Nephron (organoid): ENCODE measurements around the gene P2RY14.
"Not testable (repeated sequence)": the region's sequence is repeated elsewhere in the genome, so short reads cannot be mapped to it uniquely, and the experiment has no call there.

Experiments used
- H3K27ac Mint-ChIP-seq, 3 experiments: 2 replicates each; pipeline ENCODE4 v1.8.0; 2020; ENCODE audit warnings: mixed read lengths in 3 of 3, mild to moderate bottlenecking in 2 of 3, moderate library complexity in 1 of 3
- H3K27me3 Mint-ChIP-seq: 2 replicates; pipeline ENCODE4 v1.8.0; 2021; ENCODE audit warnings: low read depth, mild to moderate bottlenecking, moderate library complexity, mixed read lengths
- H3K36me3 Mint-ChIP-seq: 2 replicates; pipeline ENCODE4 v1.8.0; 2020; ENCODE audit warnings: low read depth, mixed read lengths
- H3K4me1 Mint-ChIP-seq: 2 replicates; pipeline ENCODE4 v1.8.0; 2020; ENCODE audit warnings: mixed read lengths
- H3K4me3 Mint-ChIP-seq, 3 experiments: 2 replicates each; pipeline ENCODE4 v1.8.0; 2020; ENCODE audit warnings: mild to moderate bottlenecking in 3 of 3, mixed read lengths in 3 of 3, moderate library complexity in 2 of 3
- H3K9me3 Mint-ChIP-seq: 2 replicates; pipeline ENCODE4 v1.8.0; 2020; ENCODE audit warnings: mixed read lengths
- TF ChIP-seq, protein P1 (sequence below), 3 experiments: fragments of 200-600 bp; sonication (generic); IDR thresholded peaks; one replicate each; pipeline ENCODE4 v1.5.0; 2021; ENCODE audit warnings: antibody characterized with exemption in 3 of 3; ENCODE audit not compliant: unreplicated experiment in 3 of 3

P2RY14 gene

DNA sequence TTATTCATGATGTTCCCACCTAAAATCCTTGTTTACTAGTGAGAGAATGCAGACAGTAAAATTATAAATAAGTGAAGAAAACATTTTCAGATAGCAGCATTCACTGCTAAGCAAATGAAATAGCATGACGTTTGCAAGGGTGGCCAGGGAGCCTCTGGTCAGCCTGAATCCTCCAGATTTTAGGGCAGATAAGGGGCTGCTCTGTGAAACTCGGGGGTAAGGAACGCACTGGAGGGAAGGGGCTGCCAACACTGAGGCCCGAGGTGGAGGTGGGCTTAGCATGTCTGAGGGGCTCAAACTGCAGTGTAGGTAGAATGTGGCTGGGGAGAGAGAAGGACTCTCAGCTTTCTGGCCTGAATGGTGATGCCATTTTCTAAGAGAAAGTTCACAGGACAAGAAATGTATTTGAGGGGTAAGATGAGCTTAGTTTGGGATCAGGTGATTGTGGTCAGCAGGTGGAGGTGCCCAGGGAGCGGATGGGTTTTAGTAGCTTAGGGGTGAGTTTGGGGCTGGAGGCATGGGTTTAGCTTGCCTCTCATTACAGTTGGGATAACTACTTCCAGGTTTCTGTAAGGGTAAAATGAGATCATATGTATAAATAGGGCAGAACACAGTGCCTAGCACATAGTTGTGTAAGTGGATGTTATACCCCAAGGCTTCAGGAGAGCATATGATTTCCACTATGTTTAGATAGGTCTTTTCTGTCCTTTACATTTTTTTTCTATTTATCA is 95.8 kb downstream of the P2RY14 start:
- TF ChIP-seq, protein P1, sequence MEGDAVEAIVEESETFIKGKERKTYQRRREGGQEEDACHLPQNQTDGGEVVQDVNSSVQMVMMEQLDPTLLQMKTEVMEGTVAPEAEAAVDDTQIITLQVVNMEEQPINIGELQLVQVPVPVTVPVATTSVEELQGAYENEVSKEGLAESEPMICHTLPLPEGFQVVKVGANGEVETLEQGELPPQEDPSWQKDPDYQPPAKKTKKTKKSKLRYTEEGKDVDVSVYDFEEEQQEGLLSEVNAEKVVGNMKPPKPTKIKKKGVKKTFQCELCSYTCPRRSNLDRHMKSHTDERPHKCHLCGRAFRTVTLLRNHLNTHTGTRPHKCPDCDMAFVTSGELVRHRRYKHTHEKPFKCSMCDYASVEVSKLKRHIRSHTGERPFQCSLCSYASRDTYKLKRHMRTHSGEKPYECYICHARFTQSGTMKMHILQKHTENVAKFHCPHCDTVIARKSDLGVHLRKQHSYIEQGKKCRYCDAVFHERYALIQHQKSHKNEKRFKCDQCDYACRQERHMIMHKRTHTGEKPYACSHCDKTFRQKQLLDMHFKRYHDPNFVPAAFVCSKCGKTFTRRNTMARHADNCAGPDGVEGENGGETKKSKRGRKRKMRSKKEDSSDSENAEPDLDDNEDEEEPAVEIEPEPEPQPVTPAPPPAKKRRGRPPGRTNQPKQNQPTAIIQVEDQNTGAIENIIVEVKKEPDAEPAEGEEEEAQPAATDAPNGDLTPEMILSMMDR (IDR thresholded peaks at IDR 0.05; ENCODE audit: unreplicated experiment in 3 of 3), result no peak
- Mint-ChIP-seq H3K4me3 (no peak overlapping the region), H3K27me3 (no peaks in the 10 kb centered on the region), H3K4me1 (no peaks in the 10 kb centered on the region), H3K9me3 (no peaks in the 10 kb centered on the region), H3K36me3 (peaks cover 7% of the 10 kb centered on the region), H3K27ac (no peak overlapping the region)

DNA sequence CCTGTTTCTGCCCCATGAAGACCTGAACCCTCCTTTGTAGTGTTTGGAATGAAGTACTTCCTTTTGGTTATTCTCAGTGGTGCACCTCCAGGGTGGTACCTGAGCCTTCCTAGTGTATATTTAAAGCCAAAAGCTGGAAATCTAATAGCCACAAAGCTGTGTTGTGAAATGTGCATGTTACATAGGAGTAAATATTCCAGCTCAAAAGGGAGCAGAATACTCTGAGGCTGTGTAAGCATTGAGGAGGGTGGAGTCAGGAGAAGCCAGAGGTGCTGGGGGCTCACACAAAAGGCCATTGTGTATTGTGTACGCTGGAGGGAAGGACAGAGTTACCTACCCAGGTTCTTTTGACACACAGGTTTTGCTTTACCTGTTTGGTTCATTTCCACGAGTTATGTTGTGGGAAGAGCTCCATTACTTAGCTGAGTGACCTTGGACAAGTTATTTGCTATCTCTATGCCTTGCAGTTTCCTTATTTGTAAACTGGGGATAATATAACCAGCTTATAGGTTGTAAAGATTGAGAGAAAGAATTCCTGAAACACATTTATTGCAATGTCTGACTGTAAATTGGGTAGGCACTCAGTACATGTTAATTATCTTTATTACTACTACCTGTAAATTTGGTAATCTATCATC is 100.0 kb downstream of the P2RY14 start:
- Mint-ChIP-seq H3K4me3 (no peak overlapping the region), H3K4me1 (no peaks in the 10 kb centered on the region), H3K9me3 (no peaks in the 10 kb centered on the region), H3K27me3 (no peaks in the 10 kb centered on the region), H3K36me3 (no peaks in the 10 kb centered on the region), H3K27ac (no peak overlapping the region)
- TF ChIP-seq, protein P1 (IDR thresholded peaks at IDR 0.05; ENCODE audit: unreplicated experiment in 3 of 3), result no peak

DNA sequence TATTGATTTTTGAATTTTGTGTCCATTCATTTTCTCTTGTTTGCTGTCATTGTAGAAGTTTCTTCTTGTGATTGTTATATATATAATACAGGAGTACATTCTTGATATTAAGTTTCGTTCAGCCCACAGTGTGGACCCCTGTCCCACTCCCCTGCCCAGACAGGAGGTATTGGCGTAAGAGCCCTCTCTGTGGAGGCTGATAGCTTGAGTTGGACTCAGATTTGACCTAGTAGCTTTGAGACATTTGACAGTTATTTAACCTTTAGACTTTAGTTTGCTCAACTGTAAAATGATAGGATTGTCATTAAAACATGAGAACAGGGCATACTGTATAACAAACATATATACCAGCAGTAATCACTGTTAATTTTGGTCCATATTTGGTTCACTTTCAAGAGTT is 102.4 kb downstream of the P2RY14 start:
- Mint-ChIP-seq H3K4me3 (no peak overlapping the region), H3K27me3 (no peaks in the 10 kb centered on the region), H3K36me3 (no peaks in the 10 kb centered on the region), H3K27ac (no peak overlapping the region), H3K4me1 (no peaks in the 10 kb centered on the region), H3K9me3 (no peaks in the 10 kb centered on the region)
- TF ChIP-seq, protein P1 (IDR thresholded peaks at IDR 0.05; ENCODE audit: unreplicated experiment in 3 of 3), result no peak

DNA sequence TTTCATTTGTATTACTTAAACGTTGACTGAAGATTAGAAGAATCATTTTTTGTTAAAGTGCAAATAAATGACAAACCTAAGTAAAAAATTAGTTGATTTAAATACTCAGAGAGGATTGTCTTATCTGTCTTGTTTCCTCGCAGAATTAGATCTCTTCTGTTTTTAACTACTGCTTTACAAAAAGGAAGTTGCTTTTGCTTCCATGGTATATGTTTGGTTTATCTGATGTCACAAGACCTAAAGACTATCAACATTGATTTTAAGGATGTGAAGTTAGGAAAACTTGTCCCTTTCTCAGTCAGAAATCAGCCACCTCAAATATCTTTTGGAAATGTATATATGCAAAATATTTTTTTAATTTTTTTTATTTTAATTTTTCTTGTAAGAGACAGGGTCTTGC is 104.0 kb downstream of the P2RY14 start:
- H3K27me3 Mint-ChIP-seq, result no peaks in the 10 kb centered on the region

DNA sequence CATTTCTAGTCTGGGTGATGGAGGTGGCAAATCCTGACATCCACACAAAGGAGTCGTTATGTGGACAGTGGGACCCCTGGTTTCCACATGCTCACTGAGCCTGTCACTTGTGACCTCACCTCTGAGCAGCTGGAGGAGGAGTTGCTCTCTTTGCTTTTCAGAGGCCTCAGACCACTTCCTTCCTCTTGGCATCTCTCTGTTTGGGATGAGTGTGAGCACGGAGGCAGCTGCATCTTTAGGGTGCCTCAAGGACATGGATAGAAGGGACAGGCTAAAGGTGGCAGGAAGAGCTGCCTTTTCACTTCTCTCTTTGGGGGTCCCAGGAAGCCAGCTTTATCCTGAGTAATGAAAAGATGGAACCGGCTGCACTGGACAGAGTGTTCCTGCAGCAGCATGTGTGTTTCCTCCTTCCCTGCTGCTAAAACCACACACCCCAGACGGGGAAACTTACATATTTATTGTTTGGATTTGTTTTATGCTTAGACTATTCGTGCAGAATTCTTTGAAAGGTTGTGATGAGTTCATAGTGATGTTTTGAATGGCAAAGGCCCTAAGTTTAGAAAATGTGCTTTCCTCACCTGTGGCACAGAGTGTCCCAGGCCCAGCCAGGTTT is 107.1 kb downstream of the P2RY14 start:
- no peaks in the 10 kb centered on the region for H3K27me3 Mint-ChIP-seq
- no peak overlapping the region for H3K27ac Mint-ChIP-seq
- H3K36me3 Mint-ChIP-seq, result no peaks in the 10 kb centered on the region
- TF ChIP-seq, protein P1 (IDR thresholded peaks at IDR 0.05; ENCODE audit: unreplicated experiment in 3 of 3), result no peak
- H3K9me3 Mint-ChIP-seq, result no peaks in the 10 kb centered on the region
- no peak overlapping the region for H3K4me3 Mint-ChIP-seq
- peaks cover 5% of the 10 kb centered on the region for H3K4me1 Mint-ChIP-seq

More for the DNA sequence above, 104.0 kb downstream of the P2RY14 start:
- no peaks in the 10 kb centered on the region for H3K9me3 Mint-ChIP-seq
- no peaks in the 10 kb centered on the region for H3K36me3 Mint-ChIP-seq
- TF ChIP-seq, protein P1 (IDR thresholded peaks at IDR 0.05; ENCODE audit: unreplicated experiment in 3 of 3), result no peak
- H3K27ac Mint-ChIP-seq, result no peak overlapping the region
- H3K4me3 Mint-ChIP-seq, result no peak overlapping the region
- peaks cover 5% of the 10 kb centered on the region for H3K4me1 Mint-ChIP-seq

DNA sequence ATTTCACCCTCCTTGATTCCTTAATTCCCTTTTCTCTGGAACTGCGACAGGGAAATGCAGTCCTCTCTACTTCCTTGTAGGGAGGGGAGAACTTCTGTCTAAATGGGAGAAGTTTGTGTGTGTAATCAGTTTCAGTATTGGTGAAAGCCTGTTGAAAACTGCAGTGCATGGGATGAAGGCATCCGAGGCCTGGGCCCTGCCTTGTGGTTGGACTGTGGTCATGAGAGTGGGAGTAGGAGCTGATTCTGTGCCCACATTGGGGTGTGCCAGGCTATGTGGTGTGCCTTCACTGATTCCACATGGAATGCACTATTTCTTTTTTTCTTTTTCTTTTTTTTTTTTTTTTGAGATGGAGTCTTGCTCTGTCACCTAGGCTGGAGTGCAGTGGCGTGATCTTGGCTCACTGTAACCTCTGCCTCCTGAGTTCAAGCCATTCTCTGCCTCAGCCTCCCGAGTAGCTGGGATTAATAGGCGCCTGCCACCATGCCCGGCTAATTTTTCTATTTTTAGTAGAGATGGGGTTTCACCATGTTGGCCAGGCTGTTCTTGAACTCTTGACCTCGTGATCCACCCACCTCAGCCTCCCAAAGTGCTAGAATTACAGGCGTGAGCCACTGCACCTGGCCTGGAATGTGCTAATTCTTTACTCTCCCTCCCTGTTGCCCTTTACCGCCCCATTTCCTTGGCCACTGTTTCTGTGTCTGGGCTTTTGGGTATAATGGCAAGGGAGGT is 108.2 kb downstream of the P2RY14 start:
- not testable (repeated sequence) for H3K9me3 Mint-ChIP-seq, H3K27me3 Mint-ChIP-seq, H3K4me3 Mint-ChIP-seq, H3K27ac Mint-ChIP-seq, H3K4me1 Mint-ChIP-seq, H3K36me3 Mint-ChIP-seq
